CD4-positive, alpha-beta T cell treated with Interleukin-6 at 100 ng/mL for 8 hours (primary cell): ENCODE data around the gene CTSC.
"Not testable (repeated sequence)": the region's sequence is repeated elsewhere in the genome, so short reads cannot be mapped to it uniquely, and the experiment has no call there.

Source experiments
- DNase-seq: peaks from one replicate; pipeline ENCODE4 v3.0.0-alpha.2; 2020; ENCODE audit warnings: mixed read lengths, low spot score

Gene CTSC

GRCh38 chr11:88282747-88283515 lies 54.6 kb downstream of the CTSC start:
- no peak for DNase-seq

DNA sequence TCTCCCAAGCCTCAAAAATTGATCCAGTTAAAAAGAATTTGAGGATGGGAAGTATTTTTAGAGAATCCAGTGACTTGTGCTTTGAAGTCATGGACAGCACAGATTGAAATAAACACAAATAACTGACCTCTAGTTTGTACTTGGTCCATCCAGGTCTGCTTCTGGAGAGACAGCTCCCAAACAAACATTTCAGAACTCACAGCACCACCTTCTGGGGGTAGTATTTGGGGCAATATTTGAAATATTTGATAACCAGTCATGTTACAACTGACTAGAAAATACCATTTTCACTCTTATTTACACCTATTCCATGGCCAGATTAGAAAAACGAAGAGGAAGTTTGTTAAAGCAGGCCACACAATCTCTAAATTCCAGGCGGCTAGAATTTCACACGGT lies 56.2 kb downstream of the CTSC start:
- DNase-seq = no peak

DNA sequence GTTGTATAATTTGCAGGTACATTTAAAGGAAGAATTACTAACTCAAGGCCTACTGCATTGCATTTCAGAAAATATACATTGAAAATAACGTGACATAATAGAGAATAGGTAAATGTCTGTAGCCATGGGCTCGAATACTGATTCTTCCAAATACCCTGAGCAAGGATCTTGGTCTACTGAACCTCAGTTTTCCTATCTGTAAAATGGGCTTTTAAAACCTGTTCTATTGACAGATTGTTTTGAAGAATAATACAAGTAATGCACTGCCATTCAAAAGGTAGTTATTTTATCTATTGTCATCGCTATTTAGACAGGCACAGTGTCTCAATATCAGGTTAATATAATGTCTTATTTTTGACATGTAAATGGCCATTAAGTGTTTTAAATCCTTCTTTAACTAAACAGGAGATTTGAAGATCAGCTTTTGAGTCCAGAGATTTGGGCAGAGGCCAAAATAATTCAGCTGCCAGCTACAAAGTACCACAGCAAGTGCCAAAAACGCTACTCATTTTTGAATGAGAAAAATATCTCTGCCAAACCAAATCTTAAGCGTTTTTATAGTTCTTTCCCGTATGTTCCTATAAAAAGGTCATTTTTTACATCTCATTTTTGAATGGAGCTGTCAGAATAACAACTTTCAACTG lies 56.7 kb downstream of the CTSC start:
- DNase-seq = no peak

- no peak for DNase-seq
Observed at GRCh38 chr11:88277349-88277915, 60.1 kb downstream of the CTSC start.

DNA sequence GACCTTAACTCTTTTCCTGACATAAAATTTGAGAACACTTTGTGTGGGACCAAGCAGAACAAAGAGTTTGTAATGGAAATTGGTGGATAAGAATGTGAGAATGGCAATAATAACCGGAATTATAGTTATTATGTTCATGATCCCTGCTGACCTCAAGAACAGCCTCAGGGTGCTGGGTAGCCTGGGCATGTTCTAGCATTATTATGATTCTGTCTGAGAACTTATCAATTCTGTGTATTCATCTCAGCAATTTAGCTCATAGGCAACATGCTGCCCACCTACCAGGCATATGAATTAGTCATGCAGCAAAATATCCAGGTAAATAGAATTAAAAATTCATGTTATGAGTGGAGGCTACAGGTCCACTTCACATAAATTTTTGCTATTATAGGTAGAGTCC lies 61.9 kb downstream of the CTSC start:
- DNase-seq = no peak

- DNase-seq = no peak
Observed at GRCh38 chr11:88266919-88267318, 70.6 kb downstream of the CTSC start.

DNA sequence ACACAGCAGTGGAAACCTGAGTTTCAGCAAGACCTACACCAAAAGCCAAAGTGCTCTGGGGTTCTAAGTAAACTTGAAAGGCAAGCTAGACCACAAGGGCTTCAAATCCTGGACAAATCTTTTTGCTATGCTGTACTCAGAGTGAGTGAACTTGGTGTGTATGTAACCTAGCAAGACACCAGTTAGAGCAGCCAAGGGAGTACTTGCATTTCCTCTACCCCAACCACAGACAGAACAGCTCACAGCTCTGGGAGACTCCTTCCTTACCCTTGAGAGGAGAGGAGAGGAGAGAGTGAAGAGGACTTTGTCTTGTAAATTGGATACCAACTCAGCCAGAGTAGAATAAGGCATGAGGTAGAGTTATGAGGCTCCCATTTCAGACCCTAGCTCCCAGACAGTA lies 71.4 kb downstream of the CTSC start:
- no peak for DNase-seq

- no peak for DNase-seq
Observed at GRCh38 chr11:88259431-88259830, 78.1 kb downstream of the CTSC start.

GRCh38 chr11:88252208-88252607 lies 85.3 kb downstream of the CTSC start:
- DNase-seq = no peak

GRCh38 chr11:88250566-88251242 lies 86.8 kb downstream of the CTSC start:
- DNase-seq = no peak

GRCh38 chr11:88249706-88250105 lies 87.8 kb downstream of the CTSC start:
- no peak for DNase-seq

GRCh38 chr11:88246696-88247095 lies 90.8 kb downstream of the CTSC start:
- DNase-seq = no peak

- not testable (repeated sequence) for DNase-seq
Observed at GRCh38 chr11:88245576-88245975, 92.0 kb downstream of the CTSC start.
